ENCODE results near the gene CYTH2.

GRCh38 chr19:48455908-48456562 lies 13.1 kb upstream of the CYTH2 start:
- TF ChIP-seq SIN3A (IDR thresholded peaks at IDR 0.05; ENCODE audit: borderline replicate concordance, insufficient read depth, low read length), result no peak
- TF ChIP-seq, protein P1, sequence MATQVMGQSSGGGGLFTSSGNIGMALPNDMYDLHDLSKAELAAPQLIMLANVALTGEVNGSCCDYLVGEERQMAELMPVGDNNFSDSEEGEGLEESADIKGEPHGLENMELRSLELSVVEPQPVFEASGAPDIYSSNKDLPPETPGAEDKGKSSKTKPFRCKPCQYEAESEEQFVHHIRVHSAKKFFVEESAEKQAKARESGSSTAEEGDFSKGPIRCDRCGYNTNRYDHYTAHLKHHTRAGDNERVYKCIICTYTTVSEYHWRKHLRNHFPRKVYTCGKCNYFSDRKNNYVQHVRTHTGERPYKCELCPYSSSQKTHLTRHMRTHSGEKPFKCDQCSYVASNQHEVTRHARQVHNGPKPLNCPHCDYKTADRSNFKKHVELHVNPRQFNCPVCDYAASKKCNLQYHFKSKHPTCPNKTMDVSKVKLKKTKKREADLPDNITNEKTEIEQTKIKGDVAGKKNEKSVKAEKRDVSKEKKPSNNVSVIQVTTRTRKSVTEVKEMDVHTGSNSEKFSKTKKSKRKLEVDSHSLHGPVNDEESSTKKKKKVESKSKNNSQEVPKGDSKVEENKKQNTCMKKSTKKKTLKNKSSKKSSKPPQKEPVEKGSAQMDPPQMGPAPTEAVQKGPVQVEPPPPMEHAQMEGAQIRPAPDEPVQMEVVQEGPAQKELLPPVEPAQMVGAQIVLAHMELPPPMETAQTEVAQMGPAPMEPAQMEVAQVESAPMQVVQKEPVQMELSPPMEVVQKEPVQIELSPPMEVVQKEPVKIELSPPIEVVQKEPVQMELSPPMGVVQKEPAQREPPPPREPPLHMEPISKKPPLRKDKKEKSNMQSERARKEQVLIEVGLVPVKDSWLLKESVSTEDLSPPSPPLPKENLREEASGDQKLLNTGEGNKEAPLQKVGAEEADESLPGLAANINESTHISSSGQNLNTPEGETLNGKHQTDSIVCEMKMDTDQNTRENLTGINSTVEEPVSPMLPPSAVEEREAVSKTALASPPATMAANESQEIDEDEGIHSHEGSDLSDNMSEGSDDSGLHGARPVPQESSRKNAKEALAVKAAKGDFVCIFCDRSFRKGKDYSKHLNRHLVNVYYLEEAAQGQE (IDR thresholded peaks at IDR 0.05; ENCODE audit: insufficient read depth in 1 of 2, low read depth in 2 of 2, low read length in 2 of 2), result no peak
